ENCODE results near the gene ST3GAL6. TPM values are rescaled to one million over a fixed set of nuclear protein-coding genes. Genes with fewer than 3 reads are reported as not detected.

ST3GAL6 gene
- total RNA-seq, 2 experiments from 2014 or later, result 0.44 to 0.45 TPM

DNA sequence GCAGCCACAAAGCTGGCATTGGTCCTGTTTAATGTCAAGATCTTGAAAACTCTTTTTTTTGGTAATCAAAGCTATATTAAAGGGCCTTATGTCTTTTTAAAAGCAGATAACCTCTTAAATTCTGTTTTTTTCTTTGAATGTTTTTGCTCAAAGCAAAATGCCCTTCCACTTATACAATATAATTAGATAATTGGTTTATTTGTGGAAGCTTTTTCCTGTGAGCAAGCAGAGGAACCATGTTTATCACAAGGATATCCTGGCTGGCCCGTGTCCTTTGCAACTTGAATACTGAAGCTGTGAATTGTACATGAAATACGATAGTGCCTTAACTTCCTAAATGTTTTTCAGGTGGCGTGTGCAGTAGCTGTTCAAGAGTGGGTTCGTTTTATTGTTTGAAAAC lies 2.6 kb downstream of the ST3GAL6 start:
- CTCF ChIA-PET, result no interaction called here
- Histone ChIP-seq H3K4me1 (ENCODE audit: insufficient read depth, low read length) (no peaks in the 10 kb centered on the region), H3K27ac (ENCODE audit: low read depth in 1 of 2, low read length in 2 of 2) (no peak overlapping the region)

DNA sequence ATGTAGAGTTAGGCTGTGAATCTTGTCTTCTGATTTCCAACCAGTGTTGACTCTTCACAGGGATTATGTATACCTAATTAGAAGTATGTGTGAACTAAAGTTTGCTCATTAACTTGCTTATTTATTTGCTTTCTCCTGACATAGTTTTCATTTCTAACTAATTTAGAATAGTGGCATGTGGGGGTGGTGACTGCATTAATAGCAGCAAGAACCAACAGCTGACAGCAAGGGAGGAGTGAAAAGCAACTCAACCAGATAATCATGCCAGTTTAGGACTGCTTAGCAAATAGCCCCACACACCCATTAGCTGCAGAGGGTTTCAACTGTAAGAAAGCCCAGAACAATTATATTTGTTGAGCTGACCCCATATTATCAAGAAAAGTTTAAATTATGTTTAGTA lies 3.8 kb downstream of the ST3GAL6 start:
- intact Hi-C loops (cut with DNase I, micrococcal nuclease), result no loop called here
- H3K4me3 Mint-ChIP-seq, result no peak overlapping the region
- H3K27me3 Mint-ChIP-seq, result peaks cover 38% of the 10 kb centered on the region
- POLR2A ChIA-PET, result no interaction called here
- TF ChIP-seq CTCF (IDR thresholded peaks at IDR 0.05), result no peak
- H3K36me3 Mint-ChIP-seq (ENCODE audit: low read depth), result no peaks in the 10 kb centered on the region
- H3K36me3 ChIP-seq (ENCODE audit: insufficient read depth, low read length), result no peaks in the 10 kb centered on the region
- H3K27ac ChIP-seq (ENCODE audit: low read depth in 1 of 2, low read length in 2 of 2), result no peak overlapping the region
- peaks cover 10% of the 10 kb centered on the region for H3K4me1 Mint-ChIP-seq (ENCODE audit: low read depth)
- ATAC-seq (ENCODE audit: poor library complexity) (no peak), DNase-seq (no peak)
- H3K27ac Mint-ChIP-seq, result no peak overlapping the region
- no peaks in the 10 kb centered on the region for H3K4me1 ChIP-seq (ENCODE audit: insufficient read depth, low read length)
- H3K9me3 Mint-ChIP-seq, result no peaks in the 10 kb centered on the region
- no peaks in the 10 kb centered on the region for H3K9me3 ChIP-seq (ENCODE audit: control insufficient read depth in 1 of 2, insufficient read depth in 1 of 2, low read length in 2 of 2)
- CTCF ChIA-PET, result no interaction called here
- no peaks in the 10 kb centered on the region for H3K27me3 ChIP-seq (ENCODE audit: control insufficient read depth in 1 of 2, insufficient read depth in 2 of 2, low read length in 2 of 2)
- H3K4me3 ChIP-seq (ENCODE audit: low read length), result no peak overlapping the region

More for the DNA sequence above, 2.6 kb downstream of the ST3GAL6 start:
- H3K4me3 Mint-ChIP-seq, result no peak overlapping the region
- ATAC-seq (ENCODE audit: poor library complexity) (no peak), DNase-seq (no peak)
- POLR2A ChIA-PET, result no interaction called here
- Histone ChIP-seq H3K36me3 (ENCODE audit: insufficient read depth, low read length) (no peaks in the 10 kb centered on the region), H3K27me3 (ENCODE audit: control insufficient read depth in 1 of 2, insufficient read depth in 2 of 2, low read length in 2 of 2) (no peaks in the 10 kb centered on the region), H3K4me3 (ENCODE audit: low read length) (no peak overlapping the region), H3K9me3 (ENCODE audit: control insufficient read depth in 1 of 2, insufficient read depth in 1 of 2, low read length in 2 of 2) (no peaks in the 10 kb centered on the region)
- H3K4me1 Mint-ChIP-seq (ENCODE audit: low read depth), result peaks cover 6% of the 10 kb centered on the region
- no peaks in the 10 kb centered on the region for H3K36me3 Mint-ChIP-seq (ENCODE audit: low read depth)
- no peaks in the 10 kb centered on the region for H3K9me3 Mint-ChIP-seq
- no peak for TF ChIP-seq CTCF (IDR thresholded peaks at IDR 0.05)
- intact Hi-C loops (cut with DNase I, micrococcal nuclease), result no loop called here
- H3K27ac Mint-ChIP-seq, result no peak overlapping the region
- H3K27me3 Mint-ChIP-seq, result peaks cover 31% of the 10 kb centered on the region

- H3K27me3 Mint-ChIP-seq, result peaks cover 31% of the 10 kb centered on the region
- no peak overlapping the region for H3K27ac Mint-ChIP-seq
- ChIA-PET POLR2A (no interaction called here), CTCF (no interaction called here)
- ATAC-seq (ENCODE audit: poor library complexity) (no peak), DNase-seq (no peak)
- H3K4me1 Mint-ChIP-seq (ENCODE audit: low read depth), result peaks cover 6% of the 10 kb centered on the region
- Histone ChIP-seq H3K9me3 (ENCODE audit: control insufficient read depth in 1 of 2, insufficient read depth in 1 of 2, low read length in 2 of 2) (no peaks in the 10 kb centered on the region), H3K36me3 (ENCODE audit: insufficient read depth, low read length) (no peaks in the 10 kb centered on the region), H3K4me3 (ENCODE audit: low read length) (no peak overlapping the region), H3K4me1 (ENCODE audit: insufficient read depth, low read length) (no peaks in the 10 kb centered on the region), H3K27me3 (ENCODE audit: control insufficient read depth in 1 of 2, insufficient read depth in 2 of 2, low read length in 2 of 2) (no peaks in the 10 kb centered on the region), H3K27ac (ENCODE audit: low read depth in 1 of 2, low read length in 2 of 2) (no peak overlapping the region)
- no peak for TF ChIP-seq CTCF (IDR thresholded peaks at IDR 0.05)
- H3K36me3 Mint-ChIP-seq (ENCODE audit: low read depth), result no peaks in the 10 kb centered on the region
- intact Hi-C loops (cut with DNase I, micrococcal nuclease), result no loop called here
- no peak overlapping the region for H3K4me3 Mint-ChIP-seq
- no peaks in the 10 kb centered on the region for H3K9me3 Mint-ChIP-seq
Observed at GRCh38 chr3:98768961-98769360, 5.8 kb downstream of the ST3GAL6 start.

Data from CD4-positive, alpha-beta T cell (primary cell).